ENCODE data around the gene SLC16A1.

- no peak for TF ChIP-seq EP300 (IDR thresholded peaks at IDR 0.05)
- TF ChIP-seq CTCF (IDR thresholded peaks at IDR 0.05): no peak
- TF ChIP-seq POLR2A (IDR thresholded peaks at IDR 0.05): no peak
- no peak for TF ChIP-seq POLR2AphosphoS5 (IDR thresholded peaks at IDR 0.05)
Measured at GRCh38 chr1:112961072-112961471, 5.1 kb upstream of the SLC16A1 start.

Measured in gastroesophageal sphincter (tissue), 3 donors.